Measurements from ENCODE around the gene PLAAT5. TPM values are rescaled to one million over a fixed set of nuclear protein-coding genes. Genes with fewer than 3 reads are reported as not detected.

The PLAAT5 gene
- total RNA-seq, 3 donors from 2014 or later (not counting 1 experiment from before 2014, with no cell fraction given), result 0.59 to 3.0 (median 0.95) TPM

GRCh38 chr11:63535734-63536133, 44.8 kb upstream of the PLAAT5 start:
- intact Hi-C loops (cut with micrococcal nuclease), result loop anchor here (1.0 to 5.0 kb wide), 4 partner anchors 18 to 77 kb away; partner anchors contain the start of gene PLAAT3
- TF ChIP-seq CTCF (IDR thresholded peaks at IDR 0.05), result no peak
- Mint-ChIP-seq H3K4me1 (peaks cover 91 to 95% of the 10 kb centered on the region in 2 donors), H3K27me3 (ENCODE audit: low read depth in 2 of 2) (no peaks in the 10 kb centered on the region), H3K4me3 (peak overlapping the region; percentile 96), H3K27ac (peak overlapping the region; percentile 93 to 97), H3K9me3 (no peaks in the 10 kb centered on the region), H3K36me3 (no peaks in the 10 kb centered on the region)
- DNase-seq (peak; percentile 48 to 61), ATAC-seq (peak; percentile 23 to 40 (median 28))
- WGBS (ENCODE audit: insufficient coverage), result 19% methylated on average over 1 of the region's 1 CpG
- peaks cover 12% of the 10 kb centered on the region for H3K36me3 ChIP-seq (ENCODE audit: control insufficient read depth, insufficient read depth, low read length)
- H3K4me1 ChIP-seq (ENCODE audit: control insufficient read depth, insufficient read depth, low read length), result peaks cover 81% of the 10 kb centered on the region
- H3K4me3 ChIP-seq (ENCODE audit: low read length), result no peak overlapping the region
- no peaks in the 10 kb centered on the region for H3K9me3 ChIP-seq (ENCODE audit: control insufficient read depth, insufficient read depth, low read length)
- peak overlapping the region; percentile 86 for H3K27ac ChIP-seq (ENCODE audit: low read length)
- no peaks in the 10 kb centered on the region for H3K27me3 ChIP-seq (ENCODE audit: control insufficient read depth, insufficient read depth, low read length)

GRCh38 chr11:63534895-63535461, 44.0 kb upstream of the PLAAT5 start:
- H3K4me3 ChIP-seq (ENCODE audit: low read length), result no peak overlapping the region

DNA sequence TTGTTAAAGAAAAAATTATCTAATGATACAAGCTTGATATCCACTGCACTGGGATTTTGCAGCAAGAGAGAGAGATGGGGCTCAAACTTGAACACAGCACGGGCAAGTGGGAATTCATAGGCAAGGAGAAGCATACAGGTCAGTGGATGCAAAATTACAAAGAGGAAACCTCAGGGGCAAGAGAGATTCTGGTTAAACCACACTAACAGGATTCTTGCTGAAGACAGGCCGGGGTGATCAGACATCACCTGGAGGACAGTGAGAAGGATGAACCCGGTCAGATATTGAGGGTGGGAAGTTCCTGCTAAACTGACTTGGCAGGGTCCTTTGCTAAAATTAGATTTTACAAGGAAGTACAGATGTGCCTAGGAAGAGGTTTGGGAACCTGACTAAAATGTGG, 43.1 kb upstream of the PLAAT5 start:
- H3K36me3 ChIP-seq (ENCODE audit: control insufficient read depth, insufficient read depth, low read length), result peaks cover 3% of the 10 kb centered on the region
- Mint-ChIP-seq H3K27me3 (ENCODE audit: low read depth in 2 of 2) (no peaks in the 10 kb centered on the region), H3K36me3 (no peaks in the 10 kb centered on the region), H3K9me3 (no peaks in the 10 kb centered on the region), H3K27ac (peak overlapping the region; percentile 93 to 97), H3K4me1 (peaks cover 87 to 90% of the 10 kb centered on the region in 2 donors), H3K4me3 (peak overlapping the region; percentile 55)
- H3K9me3 ChIP-seq (ENCODE audit: control insufficient read depth, insufficient read depth, low read length), result no peaks in the 10 kb centered on the region
- ATAC-seq, result no peak
- no peaks in the 10 kb centered on the region for H3K27me3 ChIP-seq (ENCODE audit: control insufficient read depth, insufficient read depth, low read length)
- DNase-seq, result no peak
- H3K4me3 ChIP-seq (ENCODE audit: low read length), result no peak overlapping the region
- 44% methylated on average over 3 of the region's 3 CpGs for WGBS (ENCODE audit: insufficient coverage)
- intact Hi-C loops (cut with micrococcal nuclease), result no loop called here
- H3K27ac ChIP-seq (ENCODE audit: low read length), result peak overlapping the region; percentile 86
- peaks cover 73% of the 10 kb centered on the region for H3K4me1 ChIP-seq (ENCODE audit: control insufficient read depth, insufficient read depth, low read length)
- no peak for TF ChIP-seq CTCF (IDR thresholded peaks at IDR 0.05)

More at GRCh38 chr11:63534895-63535461, 44.0 kb upstream of the PLAAT5 start:
- Mint-ChIP-seq H3K27ac (peak overlapping the region; percentile 93 to 97), H3K4me1 (peaks cover 87 to 91% of the 10 kb centered on the region in 2 donors), H3K9me3 (no peaks in the 10 kb centered on the region), H3K4me3 (peak overlapping the region; percentile 96), H3K36me3 (no peaks in the 10 kb centered on the region), H3K27me3 (ENCODE audit: low read depth in 2 of 2) (no peaks in the 10 kb centered on the region)
- Histone ChIP-seq H3K36me3 (ENCODE audit: control insufficient read depth, insufficient read depth, low read length) (peaks cover 9% of the 10 kb centered on the region), H3K27ac (ENCODE audit: low read length) (peak overlapping the region; percentile 86), H3K27me3 (ENCODE audit: control insufficient read depth, insufficient read depth, low read length) (no peaks in the 10 kb centered on the region), H3K4me1 (ENCODE audit: control insufficient read depth, insufficient read depth, low read length) (peaks cover 80% of the 10 kb centered on the region), H3K9me3 (ENCODE audit: control insufficient read depth, insufficient read depth, low read length) (no peaks in the 10 kb centered on the region)
- peak; percentile 46 to 62 for DNase-seq
- no peak for TF ChIP-seq CTCF (IDR thresholded peaks at IDR 0.05)
- ATAC-seq, result peak; percentile 27 to 51 (median 42)
- WGBS (ENCODE audit: insufficient coverage), result 37% methylated on average over 5 of the region's 5 CpGs
- intact Hi-C loops (cut with micrococcal nuclease), result loop anchor here (1.0 to 5.0 kb wide), 2 partner anchors 32 to 77 kb away; partner anchors contain the start of gene PLAAT3

Measured in natural killer cell (primary cell).